Vagina (tissue), 2 donors: ENCODE results near the gene FAM117A.

Experiments
- POLR2A ChIP-seq, 2 donors: fragments of 450-650 bp; IDR thresholded peaks; one replicate each; pipeline ENCODE4 v1.6.1; 2017; ENCODE audit warnings: antibody characterized with exemption in 2 of 2, mild to moderate bottlenecking in 2 of 2, moderate library complexity in 2 of 2
- TF ChIP-seq, protein P1 (sequence below), 3 experiments: fragments of 450-650 bp in 2 of 3; fragments of 200-600 bp in 1 of 3; sonication (generic) in 1 of 3; IDR thresholded peaks; one replicate each; pipeline ENCODE4 v1.5.1; 2017 to 2019; ENCODE audit warnings: antibody characterized with exemption in 3 of 3, mild to moderate bottlenecking in 2 of 3, moderate library complexity in 2 of 3

DNA sequence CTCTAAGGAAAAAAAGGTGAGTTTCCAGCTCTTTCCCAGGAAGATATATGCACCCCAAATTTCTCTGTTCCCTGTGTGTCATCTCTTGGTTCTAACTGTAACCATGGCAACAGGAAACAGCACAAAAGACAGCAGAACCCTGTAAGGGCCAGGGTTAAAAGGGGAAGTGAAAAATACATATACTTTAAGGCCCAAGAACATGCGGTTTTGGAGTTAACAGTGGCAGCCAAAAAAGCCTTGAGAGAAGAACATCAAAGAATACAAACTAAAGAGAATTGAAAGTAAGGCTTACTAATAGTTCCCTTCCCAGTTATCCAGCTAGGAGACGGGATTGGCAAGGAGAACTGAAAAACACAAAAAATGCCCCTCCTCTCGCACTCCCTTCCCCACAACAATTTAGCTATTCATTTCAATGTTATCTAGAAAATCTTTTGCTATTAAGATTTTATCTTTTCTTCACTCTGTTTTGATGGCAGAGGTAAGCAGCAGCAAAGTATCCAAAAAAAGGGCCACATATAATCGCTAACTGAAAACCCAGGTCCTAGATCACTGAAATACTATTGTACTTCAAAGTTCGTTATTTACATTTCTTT is 87.6 kb downstream of the FAM117A start:
- TF ChIP-seq POLR2A (IDR thresholded peaks at IDR 0.05) = no peak
- TF ChIP-seq, protein P1, sequence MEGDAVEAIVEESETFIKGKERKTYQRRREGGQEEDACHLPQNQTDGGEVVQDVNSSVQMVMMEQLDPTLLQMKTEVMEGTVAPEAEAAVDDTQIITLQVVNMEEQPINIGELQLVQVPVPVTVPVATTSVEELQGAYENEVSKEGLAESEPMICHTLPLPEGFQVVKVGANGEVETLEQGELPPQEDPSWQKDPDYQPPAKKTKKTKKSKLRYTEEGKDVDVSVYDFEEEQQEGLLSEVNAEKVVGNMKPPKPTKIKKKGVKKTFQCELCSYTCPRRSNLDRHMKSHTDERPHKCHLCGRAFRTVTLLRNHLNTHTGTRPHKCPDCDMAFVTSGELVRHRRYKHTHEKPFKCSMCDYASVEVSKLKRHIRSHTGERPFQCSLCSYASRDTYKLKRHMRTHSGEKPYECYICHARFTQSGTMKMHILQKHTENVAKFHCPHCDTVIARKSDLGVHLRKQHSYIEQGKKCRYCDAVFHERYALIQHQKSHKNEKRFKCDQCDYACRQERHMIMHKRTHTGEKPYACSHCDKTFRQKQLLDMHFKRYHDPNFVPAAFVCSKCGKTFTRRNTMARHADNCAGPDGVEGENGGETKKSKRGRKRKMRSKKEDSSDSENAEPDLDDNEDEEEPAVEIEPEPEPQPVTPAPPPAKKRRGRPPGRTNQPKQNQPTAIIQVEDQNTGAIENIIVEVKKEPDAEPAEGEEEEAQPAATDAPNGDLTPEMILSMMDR (IDR thresholded peaks at IDR 0.05) = no peak
